ENCODE data around the gene SLC6A8. TPM values are rescaled to one million over a fixed set of nuclear protein-coding genes. Genes with fewer than 3 reads are reported as not detected.

SLC6A8 gene
- total RNA-seq, 2 experiments from 2014 or later: not detected

GRCh38 chrX:153727123-153727931 lies 39.6 kb downstream of the SLC6A8 start:
- POLR2A ChIA-PET: interaction anchor here (0.5 to 1.5 kb wide), 3 partner anchors 8 to 34 kb away, joined by 3 to 5 read pairs (median 4); no protein-coding TSS in a partner anchor
- Histone ChIP-seq H3K4me2 (ENCODE audit: low read length) (peak overlapping the region; percentile 74), H3K4me1 (ENCODE audit: insufficient read depth, low read length, poor library complexity, severe bottlenecking) (peaks cover 45% of the 10 kb centered on the region), H3K79me2 (ENCODE audit: insufficient read depth, low read depth, low read length) (peaks cover 14% of the 10 kb centered on the region; the same call in 1 of the 2 replicates), H4K20me1 (ENCODE audit: insufficient read depth, low read length) (no peaks in the 10 kb centered on the region), H3K9me2 (ENCODE audit: insufficient read depth, low read length) (no peaks in the 10 kb centered on the region), H3K4me3 (ENCODE audit: low read depth, low read length, poor library complexity, severe bottlenecking) (peak overlapping the region; percentile 54), H3K36me3 (ENCODE audit: insufficient read depth, low read length) (peaks cover 6% of the 10 kb centered on the region), H3K9me3 (ENCODE audit: low read length) (no peaks in the 10 kb centered on the region), H2AFZ (ENCODE audit: low read length) (peak overlapping the region; percentile 15; the same call in 1 of the 2 replicates), H3K27ac (ENCODE audit: low read depth, low read length, poor library complexity, severe bottlenecking) (peak overlapping the region; percentile 73)
- no peak for TF ChIP-seq CTCF (conservative IDR thresholded peaks at IDR 0.05; ENCODE audit: low read length)
- no peak for TF ChIP-seq EZH2phosphoT487 (IDR thresholded peaks at IDR 0.05; ENCODE audit: borderline replicate concordance, low read depth, low read length)
- DNase-seq (ENCODE audit: low spot score): peak; percentile 41
- intact Hi-C loops (cut with micrococcal nuclease; ENCODE audit: unreplicated experiment): no loop called here
- CTCF ChIA-PET (ENCODE audit: unreplicated experiment): no interaction called here
- no TSS peak for BruUV-seq (replicated peaks)

GRCh38 chrX:153728095-153728494 lies 40.4 kb downstream of the SLC6A8 start:
- Histone ChIP-seq H3K79me2 (ENCODE audit: insufficient read depth, low read depth, low read length) (peaks cover 6% of the 10 kb centered on the region; the same call in 1 of the 2 replicates), H3K4me1 (ENCODE audit: insufficient read depth, low read length, poor library complexity, severe bottlenecking) (peaks cover 38% of the 10 kb centered on the region), H2AFZ (ENCODE audit: low read length) (no peak overlapping the region; the same call in 1 of the 2 replicates), H3K9me2 (ENCODE audit: insufficient read depth, low read length) (no peaks in the 10 kb centered on the region), H3K27ac (ENCODE audit: low read depth, low read length, poor library complexity, severe bottlenecking) (peak overlapping the region; percentile 73), H3K9me3 (ENCODE audit: low read length) (no peaks in the 10 kb centered on the region), H3K4me3 (ENCODE audit: low read depth, low read length, poor library complexity, severe bottlenecking) (peak overlapping the region; percentile 54), H3K4me2 (ENCODE audit: low read length) (peak overlapping the region; percentile 74), H3K36me3 (ENCODE audit: insufficient read depth, low read length) (no peaks in the 10 kb centered on the region; the same call in 1 of the 2 replicates), H4K20me1 (ENCODE audit: insufficient read depth, low read length) (no peaks in the 10 kb centered on the region)
- ChIA-PET CTCF (ENCODE audit: unreplicated experiment) (no interaction called here), POLR2A (interaction anchor here (0.5 to 1.0 kb wide), 2 partner anchors 19 to 33 kb away, joined by 3 to 5 read pairs; no protein-coding TSS in a partner anchor)
- BruUV-seq (replicated peaks): no TSS peak
- intact Hi-C loops (cut with micrococcal nuclease; ENCODE audit: unreplicated experiment): no loop called here
- DNase-seq (ENCODE audit: low spot score): no peak
- TF ChIP-seq EZH2phosphoT487 (IDR thresholded peaks at IDR 0.05; ENCODE audit: borderline replicate concordance, low read depth, low read length) (no peak), CTCF (conservative IDR thresholded peaks at IDR 0.05; ENCODE audit: low read length) (peak; percentile 36; the same call in 1 of the 2 replicates)
